Transverse colon (tissue), 4 donors: Measurements from ENCODE around the gene TENT4B.

ENCODE experiments used
- EP300 ChIP-seq: sonication (generic); formaldehyde crosslinking; IDR thresholded peaks from one replicate; pipeline ENCODE4 v1.6.1; 2017; ENCODE audit warnings: antibody characterized with exemption, low read depth
- POLR2A ChIP-seq: fragments of 450-650 bp; IDR thresholded peaks from one replicate; pipeline ENCODE4 v1.6.1; 2016; ENCODE audit warnings: antibody characterized with exemption, mild to moderate bottlenecking, moderate library complexity
- POLR2AphosphoS5 ChIP-seq, 3 donors: sonication (generic); formaldehyde crosslinking; IDR thresholded peaks; one replicate each; pipeline ENCODE4 v1.6.1; 2016; ENCODE audit warnings: antibody characterized with exemption in 3 of 3
- TF ChIP-seq, protein P1 (sequence below), 5 experiments: fragments of 200-600 bp in 3 of 5; fragments of 450-650 bp in 2 of 5; sonication (generic) in 3 of 5; IDR thresholded peaks; 1 replicate in 2 of 5; 2 replicates in 3 of 5; pipeline ENCODE4 v1.5.1; 2016 to 2017; ENCODE audit warnings: antibody characterized with exemption in 5 of 5, inconsistent platforms in 3 of 5, mild to moderate bottlenecking in 2 of 5, moderate library complexity in 1 of 5

DNA sequence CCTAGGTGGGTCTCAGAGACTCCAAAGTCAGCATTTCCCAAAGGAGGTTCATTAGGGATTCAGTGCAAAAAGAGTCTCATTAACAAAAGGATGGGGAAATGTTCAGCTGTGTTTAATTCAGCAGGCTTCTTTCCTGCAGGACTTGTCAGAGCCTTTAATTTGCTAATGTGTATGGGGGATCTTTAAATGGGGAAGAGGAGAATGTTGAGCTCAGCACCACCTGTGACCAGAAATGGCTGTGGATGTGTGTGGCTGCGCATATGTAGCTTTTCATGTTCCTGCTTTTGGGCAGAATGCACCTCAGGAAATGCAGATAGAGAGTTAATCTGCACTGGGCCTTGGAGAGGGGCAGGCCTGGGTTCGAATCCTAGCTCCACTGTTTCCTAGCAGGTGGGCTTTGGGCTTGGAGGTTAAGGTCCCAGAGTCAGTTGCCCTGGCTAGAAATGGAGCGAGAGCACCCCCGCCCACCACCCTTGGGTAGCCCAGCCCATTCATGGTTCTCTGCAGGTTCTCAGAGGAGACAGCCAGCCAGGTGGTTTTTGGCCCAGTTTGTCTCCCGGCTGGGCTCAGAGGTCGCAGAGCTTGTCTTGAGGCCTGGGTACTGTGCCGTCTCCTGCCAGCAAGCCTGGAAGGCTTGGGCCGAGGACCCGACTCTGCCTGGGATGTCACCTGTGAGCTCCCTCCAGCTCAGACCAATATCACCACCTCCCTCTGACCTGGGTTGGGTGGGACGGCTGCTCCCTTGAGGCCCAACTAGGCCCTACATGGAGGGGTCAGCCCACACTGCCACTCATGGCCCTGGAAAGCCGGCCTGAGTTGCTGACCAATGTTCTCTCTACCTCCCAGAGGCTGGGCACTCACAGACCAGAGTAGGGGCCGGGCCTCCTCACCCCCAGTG is 122.6 kb downstream of the TENT4B start:
- TF ChIP-seq, protein P1, sequence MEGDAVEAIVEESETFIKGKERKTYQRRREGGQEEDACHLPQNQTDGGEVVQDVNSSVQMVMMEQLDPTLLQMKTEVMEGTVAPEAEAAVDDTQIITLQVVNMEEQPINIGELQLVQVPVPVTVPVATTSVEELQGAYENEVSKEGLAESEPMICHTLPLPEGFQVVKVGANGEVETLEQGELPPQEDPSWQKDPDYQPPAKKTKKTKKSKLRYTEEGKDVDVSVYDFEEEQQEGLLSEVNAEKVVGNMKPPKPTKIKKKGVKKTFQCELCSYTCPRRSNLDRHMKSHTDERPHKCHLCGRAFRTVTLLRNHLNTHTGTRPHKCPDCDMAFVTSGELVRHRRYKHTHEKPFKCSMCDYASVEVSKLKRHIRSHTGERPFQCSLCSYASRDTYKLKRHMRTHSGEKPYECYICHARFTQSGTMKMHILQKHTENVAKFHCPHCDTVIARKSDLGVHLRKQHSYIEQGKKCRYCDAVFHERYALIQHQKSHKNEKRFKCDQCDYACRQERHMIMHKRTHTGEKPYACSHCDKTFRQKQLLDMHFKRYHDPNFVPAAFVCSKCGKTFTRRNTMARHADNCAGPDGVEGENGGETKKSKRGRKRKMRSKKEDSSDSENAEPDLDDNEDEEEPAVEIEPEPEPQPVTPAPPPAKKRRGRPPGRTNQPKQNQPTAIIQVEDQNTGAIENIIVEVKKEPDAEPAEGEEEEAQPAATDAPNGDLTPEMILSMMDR (IDR thresholded peaks at IDR 0.05), result no peak
- TF ChIP-seq POLR2A (no peak), POLR2AphosphoS5 (IDR thresholded peaks at IDR 0.05) (no peak), EP300 (no peak)
